HepG2 (cell line): ENCODE measurements around the gene IDUA. TPM values are rescaled to one million over a fixed set of nuclear protein-coding genes. Genes with fewer than 3 reads are reported as not detected.

Source experiments
- NPAS2 ChIP-seq: sonication (generic); formaldehyde crosslinking; IDR thresholded peaks from 2 replicates; pipeline ENCODE4 v1.8.0; 2022; ENCODE audit warnings: mild to moderate bottlenecking, missing genetic modification reagents, borderline replicate concordance
- POLR2A ChIP-seq, 2 experiments: IDR thresholded peaks; 2 replicates each; pipeline ENCODE4 v1.6.1; 2011; ENCODE audit warnings: low read depth in 2 of 2, low read length in 2 of 2, mild to moderate bottlenecking in 1 of 2, moderate library complexity in 1 of 2; ENCODE audit not compliant: insufficient read depth in 1 of 2
- RFX1 ChIP-seq: fragments of 450-650 bp; IDR thresholded peaks from 2 replicates; pipeline ENCODE4 v1.6.1; 2017
- RORA ChIP-seq: sonication (generic); formaldehyde crosslinking; IDR thresholded peaks from 2 replicates; pipeline ENCODE4 v1.5.0; 2020; ENCODE audit warnings: mild to moderate bottlenecking, missing genetic modification reagents, moderate library complexity
- SETDB1 ChIP-seq: sonication (generic); formaldehyde crosslinking; IDR thresholded peaks from 2 replicates; pipeline ENCODE4 v1.5.1; 2020; ENCODE audit warnings: missing genetic modification reagents, mild to moderate bottlenecking, borderline replicate concordance
- TEAD3 ChIP-seq: optimal IDR thresholded peaks from 2 replicates; pipeline ENCODE3; 2016; ENCODE audit warnings: borderline replicate concordance
- TOPORS ChIP-seq: sonication (generic); formaldehyde crosslinking; IDR thresholded peaks from 2 replicates; pipeline ENCODE4 v1.8.0; 2023; ENCODE audit warnings: mild to moderate bottlenecking, missing genetic modification reagents
- ZNF101 ChIP-seq: sonication (generic); formaldehyde crosslinking; IDR thresholded peaks from 2 replicates; pipeline ENCODE4 v1.4.0; 2020; ENCODE audit warnings: mild to moderate bottlenecking, low read depth, missing genetic modification reagents, borderline replicate concordance
- ZNF12 ChIP-seq: sonication (generic); formaldehyde crosslinking; IDR thresholded peaks from 2 replicates; pipeline ENCODE4 v1.5.0; 2020; ENCODE audit warnings: missing genetic modification reagents
- ZNF234 ChIP-seq: sonication (generic); formaldehyde crosslinking; conservative IDR thresholded peaks from 2 replicates; pipeline ENCODE4 v1.5.1; 2020; ENCODE audit warnings: mild to moderate bottlenecking, missing genetic modification reagents
- ZNF33A ChIP-seq: sonication (generic); formaldehyde crosslinking; IDR thresholded peaks from 2 replicates; pipeline ENCODE4 v1.5.1; 2020; ENCODE audit warnings: missing genetic modification reagents, mild to moderate bottlenecking, moderate library complexity, borderline replicate concordance
- ZNF598 ChIP-seq: sonication (generic); formaldehyde crosslinking; IDR thresholded peaks from 2 replicates; pipeline ENCODE4 v1.5.1; 2020; ENCODE audit warnings: mild to moderate bottlenecking, missing genetic modification reagents, borderline replicate concordance
- ZNF747 ChIP-seq: sonication (generic); formaldehyde crosslinking; IDR thresholded peaks from 2 replicates; pipeline ENCODE4 v1.8.1; 2023; ENCODE audit warnings: missing genetic modification reagents, mild to moderate bottlenecking, borderline replicate concordance
- polyA plus RNA-seq, 8 experiments: library from polyadenylated mRNA; depleted of rRNA in 3 of 8; stranded (reverse) in 7 of 8; unstranded in 1 of 8; fragments of >200 nt; fragmentation: Illumina TruSeq in 4 of 8; extraction: Trizol in 4 of 8; gene quantifications; 2 replicates each; pipeline versions ENCODE4 v1.2.1 to v1.2.3, GENCODE V29; 2011 to 2016; ENCODE audit warnings: low read depth in 4 of 8, missing spikeins in 1 of 8, mixed read lengths in 1 of 8; ENCODE audit not compliant: insufficient read depth in 1 of 8
- total RNA-seq, 5 experiments: library from RNA; depleted of rRNA; stranded (reverse); fragments of >200 nt; fragmentation: Illumina TruSeq; extraction: Trizol; gene quantifications; 2 replicates each; pipeline ENCODE4 v1.2.3, GENCODE V29; 2016; ENCODE audit warnings: low read depth in 1 of 5
- TF ChIP-seq, protein P1 (sequence below): sonication (generic); formaldehyde crosslinking; IDR thresholded peaks from 2 replicates; pipeline ENCODE4 v1.5.0; 2020; ENCODE audit warnings: mild to moderate bottlenecking, missing genetic modification reagents, borderline replicate concordance
- TF ChIP-seq, protein P2 (sequence below): IDR thresholded peaks from 2 replicates; pipeline ENCODE4 v1.6.1; 2012; ENCODE audit warnings: low read length, improper control_type of control experiment
- TF ChIP-seq, protein P3 (sequence below): sonication (generic); formaldehyde crosslinking; IDR thresholded peaks from 2 replicates; pipeline ENCODE4 v1.5.0; 2020; ENCODE audit warnings: mild to moderate bottlenecking, missing genetic modification reagents
- TF ChIP-seq, protein P4 (sequence below): sonication (generic); formaldehyde crosslinking; IDR thresholded peaks from 2 replicates; pipeline ENCODE4 v1.8.0; 2023; ENCODE audit warnings: mild to moderate bottlenecking, missing genetic modification reagents
- TF ChIP-seq, protein P5 (sequence below): IDR thresholded peaks from 2 replicates; pipeline ENCODE4 v1.6.1; 2018; ENCODE audit warnings: missing genetic modification reagents, mild to moderate bottlenecking, missing compliant biosample characterization

Gene IDUA
- total and polyA plus RNA-seq, 2 of the 13 experiments (the other 11 are each of a cell fraction or from before 2014, with no cell fraction given), result 0.77 to 1.0 TPM

DNA sequence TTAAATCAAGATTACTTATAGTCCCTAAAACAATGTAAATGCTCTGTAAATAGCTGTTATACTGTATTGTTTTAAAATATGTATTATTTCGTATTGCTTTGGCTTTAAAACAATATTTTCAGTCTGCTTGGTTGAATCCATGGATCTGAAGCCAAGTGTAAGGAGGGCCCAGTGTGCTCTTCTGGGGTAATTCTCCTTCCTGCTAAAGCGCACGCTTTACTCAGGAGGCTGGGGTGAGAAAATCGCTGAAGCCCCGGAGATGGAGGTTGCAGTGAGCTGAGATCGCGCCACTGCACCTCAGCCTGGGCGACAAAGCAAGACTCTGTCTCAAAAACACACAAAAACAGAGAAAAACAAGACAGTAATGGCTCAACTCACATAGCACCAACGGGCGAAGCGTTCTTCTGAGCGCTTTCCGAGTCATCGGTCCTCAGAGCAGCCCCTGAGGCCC is 391 bp upstream of the IDUA start (continued):
- TF ChIP-seq, protein P1, sequence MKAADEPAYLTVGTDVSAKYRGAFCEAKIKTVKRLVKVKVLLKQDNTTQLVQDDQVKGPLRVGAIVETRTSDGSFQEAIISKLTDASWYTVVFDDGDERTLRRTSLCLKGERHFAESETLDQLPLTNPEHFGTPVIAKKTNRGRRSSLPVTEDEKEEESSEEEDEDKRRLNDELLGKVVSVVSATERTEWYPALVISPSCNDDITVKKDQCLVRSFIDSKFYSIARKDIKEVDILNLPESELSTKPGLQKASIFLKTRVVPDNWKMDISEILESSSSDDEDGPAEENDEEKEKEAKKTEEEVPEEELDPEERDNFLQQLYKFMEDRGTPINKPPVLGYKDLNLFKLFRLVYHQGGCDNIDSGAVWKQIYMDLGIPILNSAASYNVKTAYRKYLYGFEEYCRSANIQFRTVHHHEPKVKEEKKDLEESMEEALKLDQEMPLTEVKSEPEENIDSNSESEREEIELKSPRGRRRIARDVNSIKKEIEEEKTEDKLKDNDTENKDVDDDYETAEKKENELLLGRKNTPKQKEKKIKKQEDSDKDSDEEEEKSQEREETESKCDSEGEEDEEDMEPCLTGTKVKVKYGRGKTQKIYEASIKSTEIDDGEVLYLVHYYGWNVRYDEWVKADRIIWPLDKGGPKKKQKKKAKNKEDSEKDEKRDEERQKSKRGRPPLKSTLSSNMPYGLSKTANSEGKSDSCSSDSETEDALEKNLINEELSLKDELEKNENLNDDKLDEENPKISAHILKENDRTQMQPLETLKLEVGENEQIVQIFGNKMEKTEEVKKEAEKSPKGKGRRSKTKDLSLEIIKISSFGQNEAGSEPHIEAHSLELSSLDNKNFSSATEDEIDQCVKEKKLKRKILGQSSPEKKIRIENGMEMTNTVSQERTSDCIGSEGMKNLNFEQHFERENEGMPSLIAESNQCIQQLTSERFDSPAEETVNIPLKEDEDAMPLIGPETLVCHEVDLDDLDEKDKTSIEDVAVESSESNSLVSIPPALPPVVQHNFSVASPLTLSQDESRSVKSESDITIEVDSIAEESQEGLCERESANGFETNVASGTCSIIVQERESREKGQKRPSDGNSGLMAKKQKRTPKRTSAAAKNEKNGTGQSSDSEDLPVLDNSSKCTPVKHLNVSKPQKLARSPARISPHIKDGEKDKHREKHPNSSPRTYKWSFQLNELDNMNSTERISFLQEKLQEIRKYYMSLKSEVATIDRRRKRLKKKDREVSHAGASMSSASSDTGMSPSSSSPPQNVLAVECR (CRISPR knock-in tag), result no peak
- TF ChIP-seq POLR2A (IDR thresholded peaks at IDR 0.05; ENCODE audit: insufficient read depth in 1 of 2, low read depth in 2 of 2, low read length in 2 of 2) (peak in 1 of 2 experiments; percentile 47; a peak in 1 of 4 replicates), ZNF598 (CRISPR knock-in tag) (no peak), ZNF747 (CRISPR knock-in tag) (peak; percentile 66; the same call in 1 of the 2 replicates), NPAS2 (CRISPR knock-in tag) (0 out of 2 replicates have a peak, but pooled peaks have one; percentile 75), ZNF101 (CRISPR knock-in tag) (no peak), RORA (CRISPR knock-in tag) (peak; percentile 17; the same call in 1 of the 2 replicates), RFX1 (no peak), SETDB1 (CRISPR knock-in tag) (no peak), ZNF12 (no peak), ZNF33A (CRISPR knock-in tag) (0 out of 2 replicates have a peak, but pooled peaks have one; percentile 16), TEAD3 (CRISPR knock-in tag) (no peak), TOPORS (CRISPR knock-in tag) (no peak), ZNF234 (0 out of 2 replicates have a peak, but pooled peaks have one; percentile 32)
- TF ChIP-seq, protein P2, sequence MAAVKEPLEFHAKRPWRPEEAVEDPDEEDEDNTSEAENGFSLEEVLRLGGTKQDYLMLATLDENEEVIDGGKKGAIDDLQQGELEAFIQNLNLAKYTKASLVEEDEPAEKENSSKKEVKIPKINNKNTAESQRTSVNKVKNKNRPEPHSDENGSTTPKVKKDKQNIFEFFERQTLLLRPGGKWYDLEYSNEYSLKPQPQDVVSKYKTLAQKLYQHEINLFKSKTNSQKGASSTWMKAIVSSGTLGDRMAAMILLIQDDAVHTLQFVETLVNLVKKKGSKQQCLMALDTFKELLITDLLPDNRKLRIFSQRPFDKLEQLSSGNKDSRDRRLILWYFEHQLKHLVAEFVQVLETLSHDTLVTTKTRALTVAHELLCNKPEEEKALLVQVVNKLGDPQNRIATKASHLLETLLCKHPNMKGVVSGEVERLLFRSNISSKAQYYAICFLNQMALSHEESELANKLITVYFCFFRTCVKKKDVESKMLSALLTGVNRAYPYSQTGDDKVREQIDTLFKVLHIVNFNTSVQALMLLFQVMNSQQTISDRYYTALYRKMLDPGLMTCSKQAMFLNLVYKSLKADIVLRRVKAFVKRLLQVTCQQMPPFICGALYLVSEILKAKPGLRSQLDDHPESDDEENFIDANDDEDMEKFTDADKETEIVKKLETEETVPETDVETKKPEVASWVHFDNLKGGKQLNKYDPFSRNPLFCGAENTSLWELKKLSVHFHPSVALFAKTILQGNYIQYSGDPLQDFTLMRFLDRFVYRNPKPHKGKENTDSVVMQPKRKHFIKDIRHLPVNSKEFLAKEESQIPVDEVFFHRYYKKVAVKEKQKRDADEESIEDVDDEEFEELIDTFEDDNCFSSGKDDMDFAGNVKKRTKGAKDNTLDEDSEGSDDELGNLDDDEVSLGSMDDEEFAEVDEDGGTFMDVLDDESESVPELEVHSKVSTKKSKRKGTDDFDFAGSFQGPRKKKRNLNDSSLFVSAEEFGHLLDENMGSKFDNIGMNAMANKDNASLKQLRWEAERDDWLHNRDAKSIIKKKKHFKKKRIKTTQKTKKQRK, result no peak
- TF ChIP-seq, protein P3, sequence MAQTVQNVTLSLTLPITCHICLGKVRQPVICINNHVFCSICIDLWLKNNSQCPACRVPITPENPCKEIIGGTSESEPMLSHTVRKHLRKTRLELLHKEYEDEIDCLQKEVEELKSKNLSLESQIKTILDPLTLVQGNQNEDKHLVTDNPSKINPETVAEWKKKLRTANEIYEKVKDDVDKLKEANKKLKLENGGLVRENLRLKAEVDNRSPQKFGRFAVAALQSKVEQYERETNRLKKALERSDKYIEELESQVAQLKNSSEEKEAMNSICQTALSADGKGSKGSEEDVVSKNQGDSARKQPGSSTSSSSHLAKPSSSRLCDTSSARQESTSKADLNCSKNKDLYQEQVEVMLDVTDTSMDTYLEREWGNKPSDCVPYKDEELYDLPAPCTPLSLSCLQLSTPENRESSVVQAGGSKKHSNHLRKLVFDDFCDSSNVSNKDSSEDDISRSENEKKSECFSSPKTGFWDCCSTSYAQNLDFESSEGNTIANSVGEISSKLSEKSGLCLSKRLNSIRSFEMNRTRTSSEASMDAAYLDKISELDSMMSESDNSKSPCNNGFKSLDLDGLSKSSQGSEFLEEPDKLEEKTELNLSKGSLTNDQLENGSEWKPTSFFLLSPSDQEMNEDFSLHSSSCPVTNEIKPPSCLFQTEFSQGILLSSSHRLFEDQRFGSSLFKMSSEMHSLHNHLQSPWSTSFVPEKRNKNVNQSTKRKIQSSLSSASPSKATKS, result no peak
- TF ChIP-seq, protein P4, sequence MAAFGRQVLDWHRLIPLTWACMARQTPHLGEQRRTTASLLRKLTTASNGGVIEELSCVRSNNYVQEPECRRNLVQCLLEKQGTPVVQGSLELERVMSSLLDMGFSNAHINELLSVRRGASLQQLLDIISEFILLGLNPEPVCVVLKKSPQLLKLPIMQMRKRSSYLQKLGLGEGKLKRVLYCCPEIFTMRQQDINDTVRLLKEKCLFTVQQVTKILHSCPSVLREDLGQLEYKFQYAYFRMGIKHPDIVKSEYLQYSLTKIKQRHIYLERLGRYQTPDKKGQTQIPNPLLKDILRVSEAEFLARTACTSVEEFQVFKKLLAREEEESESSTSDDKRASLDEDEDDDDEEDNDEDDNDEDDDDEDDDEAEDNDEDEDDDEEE, result 0 out of 2 replicates have a peak, but pooled peaks have one; percentile 34
- TF ChIP-seq, protein P5, sequence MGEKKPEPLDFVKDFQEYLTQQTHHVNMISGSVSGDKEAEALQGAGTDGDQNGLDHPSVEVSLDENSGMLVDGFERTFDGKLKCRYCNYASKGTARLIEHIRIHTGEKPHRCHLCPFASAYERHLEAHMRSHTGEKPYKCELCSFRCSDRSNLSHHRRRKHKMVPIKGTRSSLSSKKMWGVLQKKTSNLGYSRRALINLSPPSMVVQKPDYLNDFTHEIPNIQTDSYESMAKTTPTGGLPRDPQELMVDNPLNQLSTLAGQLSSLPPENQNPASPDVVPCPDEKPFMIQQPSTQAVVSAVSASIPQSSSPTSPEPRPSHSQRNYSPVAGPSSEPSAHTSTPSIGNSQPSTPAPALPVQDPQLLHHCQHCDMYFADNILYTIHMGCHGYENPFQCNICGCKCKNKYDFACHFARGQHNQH, result 0 out of 2 replicates have a peak, but pooled peaks have one; percentile 14
